HEK293 (cell line): ENCODE measurements around the gene PPIP5K2.

Source experiments
- AEBP2 ChIP-seq: fragments of 450-650 bp; formaldehyde crosslinking; IDR thresholded peaks from 2 replicates; pipeline ENCODE4 v1.5.1; 2016; ENCODE audit warnings: missing biosample characterization, missing genetic modification characterization, borderline replicate concordance
- CTCF ChIP-seq: fragments of 450-650 bp; formaldehyde crosslinking; IDR thresholded peaks from 2 replicates; pipeline ENCODE4 v1.5.1; 2016; ENCODE audit warnings: missing biosample characterization, missing genetic modification characterization
- ELK4 ChIP-seq: IDR thresholded peaks from 2 replicates; pipeline ENCODE4 v1.6.1; 2011; ENCODE audit warnings: mild to moderate bottlenecking, low read depth, low read length, borderline replicate concordance
- HOXC10 ChIP-seq: sonication (generic); formaldehyde crosslinking; IDR thresholded peaks from 2 replicates; pipeline ENCODE4 v1.8.1; 2023; ENCODE audit warnings: mild to moderate bottlenecking, missing genetic modification reagents
- MYNN ChIP-seq: fragments of 450-650 bp; formaldehyde crosslinking; IDR thresholded peaks from 2 replicates; pipeline ENCODE4 v1.5.1; 2016; ENCODE audit warnings: missing biosample characterization, missing genetic modification characterization, borderline replicate concordance
- REST ChIP-seq: fragments of 450-650 bp; formaldehyde crosslinking; IDR thresholded peaks from 2 replicates; pipeline ENCODE4 v1.5.1; 2016; ENCODE audit warnings: missing biosample characterization, missing genetic modification characterization
- TCF7L2 ChIP-seq: IDR thresholded peaks from 2 replicates; pipeline ENCODE4 v1.6.1; 2011; ENCODE audit warnings: low read depth, mild to moderate bottlenecking, inconsistent platforms, low read length, moderate library complexity, borderline replicate concordance
- YY1 ChIP-seq: fragments of 450-650 bp; formaldehyde crosslinking; IDR thresholded peaks from 2 replicates; pipeline ENCODE4 v1.5.1; 2018; ENCODE audit warnings: missing biosample characterization, missing genetic modification characterization
- ZFP3 ChIP-seq: fragments of 450-650 bp; formaldehyde crosslinking; IDR thresholded peaks from 2 replicates; pipeline ENCODE4 v1.5.1; 2016; ENCODE audit warnings: low read depth, missing biosample characterization, missing genetic modification characterization
- ZNF157 ChIP-seq: fragments of 450-650 bp; formaldehyde crosslinking; IDR thresholded peaks from 2 replicates; pipeline ENCODE4 v1.5.1; 2016; ENCODE audit warnings: missing biosample characterization, missing genetic modification characterization
- ZNF302 ChIP-seq: fragments of 450-650 bp; formaldehyde crosslinking; IDR thresholded peaks from 2 replicates; pipeline ENCODE4 v1.5.1; 2016; ENCODE audit warnings: missing biosample characterization, missing genetic modification characterization, low read depth
- ZNF335 ChIP-seq: fragments of 450-650 bp; formaldehyde crosslinking; conservative IDR thresholded peaks from 2 replicates; pipeline ENCODE4 v1.5.1; 2016; ENCODE audit warnings: missing biosample characterization, missing genetic modification characterization
- ZNF549 ChIP-seq: fragments of 450-650 bp; IDR thresholded peaks from 2 replicates; pipeline ENCODE4 v1.5.1; 2018; ENCODE audit warnings: missing biosample characterization, missing genetic modification characterization, mild to moderate bottlenecking, inconsistent platforms, moderate library complexity

GRCh38 chr5:103120607-103121200, 603 bp downstream of the PPIP5K2 start:
- TF ChIP-seq ELK4 = no peak
- no peak for TF ChIP-seq REST (tag by site-specific recombination)
- no peak for TF ChIP-seq CTCF
- TF ChIP-seq ZNF549 = no peak
- TF ChIP-seq ZNF302 (tag by site-specific recombination) = no peak
- no peak for TF ChIP-seq ZNF157 (tag by site-specific recombination)
- TF ChIP-seq MYNN (tag by site-specific recombination) = no peak
- no peak for TF ChIP-seq ZFP3 (tag by site-specific recombination)
- no peak for TF ChIP-seq AEBP2
- no peak for TF ChIP-seq TCF7L2
- no peak for TF ChIP-seq ZNF335 (tag by site-specific recombination)
- no peak for TF ChIP-seq YY1
- no peak for TF ChIP-seq HOXC10
